Stimulated activated CD4-positive, alpha-beta T cell treated with anti-CD3 and anti-CD28 coated beads, Interleukin-2, amount 100 ng/mL, for 4 hours (primary cell): ENCODE data around the gene CACNA1D.
"Not testable (repeated sequence)": the region's sequence is repeated elsewhere in the genome, so short reads cannot be mapped to it uniquely, and the experiment has no call there.

Source experiments
- DNase-seq: peaks from one replicate; pipeline ENCODE4 v3.0.0-alpha.2; 2020; ENCODE audit warnings: low read depth

CACNA1D gene

GRCh38 chr3:53493963-53494791, at the start of gene CACNA1D:
Gene CACNA1D, plus strand, starts transcription at chr3:53494611. Its CDS starts 556 bp downstream, at chr3:53495167.
- DNase-seq = no peak

GRCh38 chr3:53457068-53457467, 37.3 kb upstream of the CACNA1D start:
- DNase-seq = no peak

- DNase-seq = no peak
Measured at GRCh38 chr3:53460326-53460725, 34.1 kb upstream of the CACNA1D start.

- DNase-seq = no peak
Measured at GRCh38 chr3:53464424-53464823, 30.0 kb upstream of the CACNA1D start.

GRCh38 chr3:53469758-53470157, 24.7 kb upstream of the CACNA1D start:
- not testable (repeated sequence) for DNase-seq

GRCh38 chr3:53473422-53473821, 21.0 kb upstream of the CACNA1D start:
- DNase-seq = no peak

- DNase-seq = not testable (repeated sequence)
Measured at GRCh38 chr3:53476372-53476771, 18.0 kb upstream of the CACNA1D start.

- not testable (repeated sequence) for DNase-seq
Measured at GRCh38 chr3:53477689-53478088, 16.7 kb upstream of the CACNA1D start.

GRCh38 chr3:53478166-53478830, 16.1 kb upstream of the CACNA1D start:
- DNase-seq = no peak

- DNase-seq = no peak
Measured at GRCh38 chr3:53478921-53479664, 15.3 kb upstream of the CACNA1D start.

- no peak for DNase-seq
Measured at GRCh38 chr3:53482227-53482626, 12.2 kb upstream of the CACNA1D start.

- no peak for DNase-seq
Measured at GRCh38 chr3:53483821-53484220, 10.6 kb upstream of the CACNA1D start.

GRCh38 chr3:53484984-53485383, 9.4 kb upstream of the CACNA1D start:
- DNase-seq = no peak

- DNase-seq = no peak
Measured at GRCh38 chr3:53485675-53486403, 8.6 kb upstream of the CACNA1D start.

GRCh38 chr3:53486961-53487654, 7.3 kb upstream of the CACNA1D start:
- DNase-seq = no peak

GRCh38 chr3:53489386-53489785, 5.0 kb upstream of the CACNA1D start:
- DNase-seq = no peak

- DNase-seq = no peak
Measured at GRCh38 chr3:53489787-53490458, 4.5 kb upstream of the CACNA1D start.

- DNase-seq = no peak
Measured at GRCh38 chr3:53490459-53490968, 3.9 kb upstream of the CACNA1D start.

GRCh38 chr3:53491276-53491675, 3.1 kb upstream of the CACNA1D start:
- no peak for DNase-seq

GRCh38 chr3:53493595-53493962, 832 bp upstream of the CACNA1D start:
- no peak for DNase-seq

GRCh38 chr3:53495146-53495519, 722 bp downstream of the CACNA1D start:
- DNase-seq = no peak
